Measurements from ENCODE around the gene USP3.
A peak's percentile ranks its signal among the peaks of the same experiment; 100 is the strongest.
"Not testable (repeated sequence)": the region's sequence is repeated elsewhere in the genome, so short reads cannot be mapped to it uniquely, and the experiment has no call there.

The USP3 gene

DNA sequence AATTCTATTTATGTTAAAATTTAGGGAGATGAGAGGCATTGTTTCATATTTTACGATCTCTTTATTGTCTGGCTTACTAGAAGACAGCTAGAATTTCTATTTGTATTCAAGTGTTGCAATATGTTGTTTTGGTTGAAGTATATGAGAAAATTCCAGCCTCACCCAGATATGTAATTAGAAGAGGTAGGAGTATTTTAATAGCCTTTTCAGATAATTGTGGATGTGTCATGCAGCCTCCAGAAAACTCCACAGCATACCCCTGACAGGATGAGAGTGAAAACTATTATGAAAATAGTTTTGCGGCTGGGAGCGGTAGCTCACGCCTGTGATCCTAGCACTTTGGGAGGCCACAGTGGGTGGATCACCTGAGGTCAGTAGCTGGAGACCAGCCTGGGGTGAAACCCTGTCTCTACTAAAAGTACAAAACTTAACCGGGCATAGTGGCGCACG is 21.5 kb upstream of the USP3 start:
- Mint-ChIP-seq H3K9me3 (no peaks in the 10 kb centered on the region), H3K27me3 (no peaks in the 10 kb centered on the region), H3K27ac (ENCODE audit: low read depth) (peak overlapping the region; percentile 32), H3K4me1 (peaks cover 41% of the 10 kb centered on the region), H3K36me3 (ENCODE audit: insufficient read depth) (peaks cover 3% of the 10 kb centered on the region), H3K4me3 (no peak overlapping the region)
- DNase-seq (ENCODE audit: low spot score in 2 of 2) (no peak), ATAC-seq (replicated peaks; ENCODE audit: extremely low read depth, poor library complexity, severe bottlenecking) (no peak)

DNA sequence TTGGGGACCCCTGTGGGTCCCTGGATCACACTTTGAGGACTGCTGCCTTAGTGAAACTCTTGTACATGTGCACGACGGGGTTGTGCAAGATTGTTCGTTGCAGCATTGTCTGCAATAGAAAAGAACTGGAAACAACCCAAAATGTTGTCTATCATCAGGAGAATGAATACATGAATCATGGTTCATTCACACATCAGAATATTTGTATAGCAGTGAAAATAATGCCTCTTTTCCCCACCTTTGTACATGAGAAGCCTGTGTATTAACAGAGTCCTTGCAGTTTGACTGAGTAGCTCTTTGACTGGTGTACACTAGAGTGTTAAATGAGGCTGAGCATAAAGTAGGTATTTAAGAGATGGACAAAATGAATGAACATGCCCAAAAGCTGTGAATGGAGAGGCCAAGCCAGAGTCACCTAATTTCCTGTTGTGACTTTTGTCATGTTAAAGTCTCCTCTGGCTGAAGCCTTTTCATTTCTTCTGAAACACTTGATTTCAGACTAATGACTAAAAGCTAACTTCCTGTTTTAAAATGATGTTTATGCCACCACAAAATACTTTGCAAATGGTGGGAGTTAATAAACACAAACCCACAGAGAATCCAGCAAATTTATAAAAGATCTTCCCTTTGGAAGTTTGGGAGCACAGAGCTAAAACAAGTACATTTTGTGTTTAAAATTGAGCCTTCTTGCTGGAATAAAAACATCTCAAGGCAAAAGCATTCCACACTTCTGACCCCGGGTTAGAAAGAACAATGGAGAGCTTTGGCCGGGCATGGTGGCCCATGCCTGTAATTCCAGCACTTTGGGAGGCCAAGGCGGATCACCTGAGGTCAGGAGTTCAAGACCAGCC is 20.6 kb upstream of the USP3 start:
- peak overlapping the region; percentile 53 for H3K27ac Mint-ChIP-seq (ENCODE audit: low read depth)
- H3K27me3 Mint-ChIP-seq = no peaks in the 10 kb centered on the region
- DNase-seq (ENCODE audit: low spot score in 2 of 2) (no peak), ATAC-seq (replicated peaks; ENCODE audit: extremely low read depth, poor library complexity, severe bottlenecking) (no peak)
- peaks cover 3% of the 10 kb centered on the region for H3K36me3 Mint-ChIP-seq (ENCODE audit: insufficient read depth)
- H3K9me3 Mint-ChIP-seq = no peaks in the 10 kb centered on the region
- H3K4me3 Mint-ChIP-seq = peak overlapping the region; percentile 32
- H3K4me1 Mint-ChIP-seq = peaks cover 41% of the 10 kb centered on the region

GRCh38 chr15:63484433-63485186 is 19.8 kb upstream of the USP3 start:
- ATAC-seq (replicated peaks; ENCODE audit: extremely low read depth, poor library complexity, severe bottlenecking) = no peak
- H3K4me3 Mint-ChIP-seq = peak overlapping the region; percentile 32
- no peaks in the 10 kb centered on the region for H3K9me3 Mint-ChIP-seq
- DNase-seq (ENCODE audit: low spot score in 2 of 2) = no peak
- H3K27me3 Mint-ChIP-seq = no peaks in the 10 kb centered on the region
- H3K27ac Mint-ChIP-seq (ENCODE audit: low read depth) = peak overlapping the region; percentile 53
- peaks cover 32% of the 10 kb centered on the region for H3K4me1 Mint-ChIP-seq
- H3K36me3 Mint-ChIP-seq (ENCODE audit: insufficient read depth) = no peaks in the 10 kb centered on the region

DNA sequence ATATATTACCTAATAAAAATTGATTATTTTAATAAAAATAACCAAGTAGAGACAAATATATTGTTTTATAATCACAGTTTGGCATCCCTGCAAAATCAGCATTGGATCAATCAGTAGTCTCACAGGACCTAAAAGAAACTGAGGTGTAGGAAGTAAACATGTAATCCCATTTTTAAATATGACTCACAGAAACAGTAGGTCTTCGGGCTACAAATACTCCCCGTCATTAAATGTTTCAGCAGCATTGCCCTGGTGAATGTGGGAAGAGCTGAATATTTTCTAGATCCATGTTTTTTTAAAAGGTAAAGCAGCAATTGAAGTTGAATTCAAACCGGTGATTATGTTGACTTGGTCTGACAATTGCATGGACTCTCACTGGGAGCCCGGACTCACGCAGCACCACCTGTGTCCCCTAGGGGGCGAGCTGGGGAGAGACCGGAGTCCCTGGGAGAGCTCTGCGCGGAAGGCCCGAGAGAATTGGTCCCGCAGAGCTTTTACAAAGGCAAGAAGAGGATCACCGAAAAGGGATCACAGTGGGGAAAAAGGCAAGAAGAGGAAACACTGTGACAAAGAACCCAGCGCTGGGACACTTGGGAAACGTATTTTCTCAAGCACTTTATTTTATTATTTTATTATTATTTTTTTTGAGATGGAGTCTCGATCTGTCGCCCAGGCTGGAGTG is 17.2 kb upstream of the USP3 start:
- no peaks in the 10 kb centered on the region for H3K9me3 Mint-ChIP-seq
- ATAC-seq (replicated peaks; ENCODE audit: extremely low read depth, poor library complexity, severe bottlenecking) = peak; percentile 94
- H3K36me3 Mint-ChIP-seq (ENCODE audit: insufficient read depth) = peaks cover 2% of the 10 kb centered on the region
- peaks cover 42% of the 10 kb centered on the region for H3K4me1 Mint-ChIP-seq
- H3K4me3 Mint-ChIP-seq = peak overlapping the region; percentile 51
- no peak overlapping the region for H3K27ac Mint-ChIP-seq (ENCODE audit: low read depth)
- DNase-seq (ENCODE audit: low spot score in 2 of 2) = peak; percentile 81 to 93
- H3K27me3 Mint-ChIP-seq = no peaks in the 10 kb centered on the region

GRCh38 chr15:63487758-63488397 is 16.5 kb upstream of the USP3 start:
- not testable (repeated sequence) for H3K36me3 Mint-ChIP-seq (ENCODE audit: insufficient read depth); H3K9me3 Mint-ChIP-seq; DNase-seq (ENCODE audit: low spot score in 2 of 2); H3K27me3 Mint-ChIP-seq; H3K27ac Mint-ChIP-seq (ENCODE audit: low read depth); ATAC-seq (replicated peaks; ENCODE audit: extremely low read depth, poor library complexity, severe bottlenecking)
- peaks cover 46% of the 10 kb centered on the region for H3K4me1 Mint-ChIP-seq
- H3K4me3 Mint-ChIP-seq = peak overlapping the region; percentile 51

DNA sequence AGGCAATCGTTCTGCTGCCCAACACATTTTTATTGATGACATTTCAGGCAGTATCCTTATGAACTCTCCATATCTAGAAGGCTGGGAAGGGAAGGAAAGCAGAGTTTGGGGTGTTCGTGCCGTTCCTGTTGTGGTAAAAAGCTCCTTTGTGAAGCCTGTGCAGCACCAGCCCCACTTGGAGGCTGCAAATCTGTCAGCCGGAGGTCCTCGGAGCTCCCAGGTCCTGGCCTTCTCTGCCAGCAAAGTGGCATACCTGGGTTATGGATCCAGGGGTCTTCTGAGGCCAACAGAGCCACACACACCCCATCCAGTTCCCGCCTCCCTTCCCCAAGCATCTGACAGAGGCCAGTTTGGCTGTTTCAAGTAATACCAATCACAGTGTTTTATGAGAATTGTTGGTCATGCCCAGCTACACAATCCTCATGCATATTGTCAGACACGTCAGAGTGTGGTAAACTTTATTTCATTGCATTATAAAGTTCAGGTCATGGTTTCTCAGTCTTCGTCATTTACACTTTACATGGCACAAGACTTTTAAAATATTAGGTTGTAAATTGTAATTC is 15.9 kb upstream of the USP3 start:
- H3K27ac Mint-ChIP-seq (ENCODE audit: low read depth) = no peak overlapping the region
- H3K4me3 Mint-ChIP-seq = no peak overlapping the region
- peaks cover 2% of the 10 kb centered on the region for H3K36me3 Mint-ChIP-seq (ENCODE audit: insufficient read depth)
- no peaks in the 10 kb centered on the region for H3K9me3 Mint-ChIP-seq
- ATAC-seq (replicated peaks; ENCODE audit: extremely low read depth, poor library complexity, severe bottlenecking) (no peak), DNase-seq (ENCODE audit: low spot score in 2 of 2) (no peak)
- peaks cover 51% of the 10 kb centered on the region for H3K4me1 Mint-ChIP-seq
- H3K27me3 Mint-ChIP-seq = no peaks in the 10 kb centered on the region

GRCh38 chr15:63489352-63489751 is 15.0 kb upstream of the USP3 start:
- Mint-ChIP-seq H3K36me3 (ENCODE audit: insufficient read depth) (peaks cover 2% of the 10 kb centered on the region), H3K9me3 (no peaks in the 10 kb centered on the region), H3K27ac (ENCODE audit: low read depth) (no peak overlapping the region), H3K4me1 (peaks cover 46% of the 10 kb centered on the region), H3K27me3 (no peaks in the 10 kb centered on the region), H3K4me3 (no peak overlapping the region)
- no peak for DNase-seq (ENCODE audit: low spot score in 2 of 2)
- no peak for ATAC-seq (replicated peaks; ENCODE audit: extremely low read depth, poor library complexity, severe bottlenecking)

GRCh38 chr15:63490345-63491034 is 13.9 kb upstream of the USP3 start:
- Mint-ChIP-seq H3K4me1 (peaks cover 43% of the 10 kb centered on the region), H3K27me3 (no peaks in the 10 kb centered on the region), H3K36me3 (ENCODE audit: insufficient read depth) (peaks cover 2% of the 10 kb centered on the region), H3K9me3 (no peaks in the 10 kb centered on the region), H3K27ac (ENCODE audit: low read depth) (no peak overlapping the region), H3K4me3 (no peak overlapping the region)
- ATAC-seq (replicated peaks; ENCODE audit: extremely low read depth, poor library complexity, severe bottlenecking) = no peak
- DNase-seq (ENCODE audit: low spot score in 2 of 2) = no peak

DNA sequence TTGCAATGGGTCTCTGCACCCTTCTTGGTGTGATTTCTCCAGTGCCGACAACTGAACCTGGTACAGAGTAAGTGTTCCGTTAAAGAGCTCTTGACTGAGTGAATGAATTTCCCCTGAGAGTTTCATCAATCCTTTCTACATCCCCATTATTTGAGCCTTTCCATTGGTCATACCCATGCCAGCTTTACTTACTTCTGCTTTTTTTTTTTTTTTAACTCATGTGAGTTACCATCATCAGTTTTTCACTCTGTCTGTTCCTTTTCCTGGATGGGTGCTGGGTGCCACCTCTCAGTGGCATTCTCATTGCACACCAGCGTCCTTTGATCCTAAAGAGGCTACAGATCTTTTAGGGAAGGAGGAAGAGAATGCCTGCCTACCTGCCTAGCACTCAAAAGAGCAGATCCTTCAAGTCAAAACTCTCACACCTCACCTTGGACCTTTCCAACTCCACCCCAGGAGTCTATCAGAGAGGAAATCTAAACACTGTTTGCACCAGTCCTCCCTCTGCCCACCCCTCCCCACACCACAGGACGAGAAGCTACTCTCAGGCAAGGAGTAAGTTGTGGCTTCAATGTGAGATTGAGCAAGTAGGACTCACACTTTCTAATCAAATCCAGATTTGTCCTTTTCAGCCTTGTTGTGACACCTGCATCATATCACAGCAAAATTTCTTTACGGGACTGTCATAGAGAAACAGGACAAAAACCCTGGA is 13.1 kb upstream of the USP3 start:
- ATAC-seq (replicated peaks; ENCODE audit: extremely low read depth, poor library complexity, severe bottlenecking) (no peak), DNase-seq (ENCODE audit: low spot score in 2 of 2) (no peak)
- Mint-ChIP-seq H3K36me3 (ENCODE audit: insufficient read depth) (peaks cover 2% of the 10 kb centered on the region), H3K27ac (ENCODE audit: low read depth) (no peak overlapping the region), H3K9me3 (no peaks in the 10 kb centered on the region), H3K27me3 (no peaks in the 10 kb centered on the region), H3K4me3 (no peak overlapping the region), H3K4me1 (peaks cover 50% of the 10 kb centered on the region)

- Mint-ChIP-seq H3K4me3 (no peak overlapping the region), H3K9me3 (no peaks in the 10 kb centered on the region), H3K27ac (ENCODE audit: low read depth) (no peak overlapping the region), H3K27me3 (no peaks in the 10 kb centered on the region), H3K4me1 (peaks cover 55% of the 10 kb centered on the region), H3K36me3 (ENCODE audit: insufficient read depth) (peaks cover 2% of the 10 kb centered on the region)
- ATAC-seq (replicated peaks; ENCODE audit: extremely low read depth, poor library complexity, severe bottlenecking) (no peak), DNase-seq (ENCODE audit: low spot score in 2 of 2) (no peak)
Observed at GRCh38 chr15:63491979-63492378, 12.4 kb upstream of the USP3 start.

GRCh38 chr15:63492541-63493077 is 11.8 kb upstream of the USP3 start:
- Mint-ChIP-seq H3K27ac (ENCODE audit: low read depth) (peak overlapping the region; percentile 35), H3K4me1 (peaks cover 49% of the 10 kb centered on the region), H3K27me3 (no peaks in the 10 kb centered on the region), H3K9me3 (no peaks in the 10 kb centered on the region), H3K36me3 (ENCODE audit: insufficient read depth) (peaks cover 2% of the 10 kb centered on the region), H3K4me3 (no peak overlapping the region)
- no peak for ATAC-seq (replicated peaks; ENCODE audit: extremely low read depth, poor library complexity, severe bottlenecking)
- DNase-seq (ENCODE audit: low spot score in 2 of 2) = no peak

Measured in central memory CD8-positive, alpha-beta T cell (primary cell).